ENCODE measurements around the gene CTSH.
"Not testable (repeated sequence)": the region's sequence is repeated elsewhere in the genome, so short reads cannot be mapped to it uniquely, and the experiment has no call there.

Gene CTSH

GRCh38 chr15:78902281-78903032 lies 42.4 kb downstream of the CTSH start:
- not testable (repeated sequence) for DNase-seq (ENCODE audit: low read depth, low spot score); H3K27ac ChIP-seq

- not testable (repeated sequence) for DNase-seq (ENCODE audit: low read depth, low spot score)
Measured at GRCh38 chr15:78900819-78901533, 43.9 kb downstream of the CTSH start.

GRCh38 chr15:78898540-78898939 lies 46.3 kb downstream of the CTSH start:
- DNase-seq (ENCODE audit: low read depth, low spot score), result no peak
- H3K27ac ChIP-seq, result no peak overlapping the region

More at GRCh38 chr15:78900819-78901533, 43.9 kb downstream of the CTSH start:
- not testable (repeated sequence) for H3K27ac ChIP-seq

DNA sequence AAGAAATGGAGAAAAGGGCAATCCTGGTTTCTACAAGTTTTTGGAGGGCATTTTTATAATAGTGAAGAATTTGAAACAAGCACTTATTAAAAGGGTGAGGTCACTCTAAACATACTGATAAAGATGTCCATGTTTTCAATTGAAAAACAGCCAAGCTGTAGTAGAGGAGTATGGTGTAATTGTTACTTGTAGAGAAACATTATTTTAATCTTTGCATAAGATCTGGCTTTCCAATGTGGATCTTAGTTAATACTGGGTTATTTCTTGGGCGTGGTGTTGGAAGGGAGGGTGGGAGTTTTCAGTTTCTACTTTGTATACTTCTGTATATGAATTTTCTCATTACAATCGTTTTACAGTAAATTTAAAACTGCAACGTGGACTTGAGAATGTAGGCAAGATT lies 49.4 kb downstream of the CTSH start:
- H3K27ac ChIP-seq, result no peak overlapping the region
- DNase-seq (ENCODE audit: low read depth, low spot score), result no peak

DNA sequence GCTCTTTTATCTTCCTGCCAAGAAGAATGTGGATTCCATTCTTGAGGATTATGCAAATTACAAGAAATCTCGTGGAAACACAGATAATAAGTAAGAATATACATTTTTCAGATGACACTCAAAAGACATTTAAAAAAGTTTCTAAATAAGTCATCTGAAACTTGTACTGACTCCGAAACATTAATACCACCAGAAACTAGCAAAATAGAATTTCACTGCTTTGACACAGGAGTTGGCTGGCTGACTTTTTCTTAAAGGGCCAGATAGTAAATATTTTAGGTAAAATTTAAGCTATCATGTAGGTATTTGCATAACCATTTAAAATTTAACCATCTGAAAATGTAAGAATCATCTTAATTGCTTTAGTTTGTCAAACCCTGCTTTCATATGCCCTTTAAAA lies 51.3 kb downstream of the CTSH start:
- H3K27ac ChIP-seq, result no peak overlapping the region
- no peak for DNase-seq (ENCODE audit: low read depth, low spot score)

- no peak for DNase-seq (ENCODE audit: low read depth, low spot score)
- no peak overlapping the region for H3K27ac ChIP-seq
Measured at GRCh38 chr15:78889000-78889399, 55.8 kb downstream of the CTSH start.

DNA sequence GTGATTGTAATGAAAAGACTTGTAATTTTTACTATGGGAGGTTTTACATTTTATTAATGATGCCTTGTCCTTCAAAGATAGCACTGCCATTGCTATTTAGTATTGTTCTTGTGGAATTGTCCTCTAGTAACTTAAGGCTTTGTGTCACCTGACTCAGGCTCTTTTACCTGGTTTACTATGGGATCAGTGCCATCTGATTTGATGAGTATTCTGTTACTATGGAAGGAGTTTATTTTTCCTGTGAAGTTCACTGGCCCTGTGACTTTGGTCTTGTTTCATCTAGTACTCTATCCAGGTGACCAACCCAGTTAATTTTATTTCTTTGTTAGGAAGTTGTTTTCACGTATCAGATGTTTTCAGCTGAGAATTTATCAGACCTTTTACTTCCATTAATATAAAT lies 63.2 kb downstream of the CTSH start:
- no peak overlapping the region for H3K27ac ChIP-seq
- no peak for DNase-seq (ENCODE audit: low read depth, low spot score)

- no peak overlapping the region for H3K27ac ChIP-seq
- DNase-seq (ENCODE audit: low read depth, low spot score), result no peak
Measured at GRCh38 chr15:78880813-78881212, 64.0 kb downstream of the CTSH start.

DNA sequence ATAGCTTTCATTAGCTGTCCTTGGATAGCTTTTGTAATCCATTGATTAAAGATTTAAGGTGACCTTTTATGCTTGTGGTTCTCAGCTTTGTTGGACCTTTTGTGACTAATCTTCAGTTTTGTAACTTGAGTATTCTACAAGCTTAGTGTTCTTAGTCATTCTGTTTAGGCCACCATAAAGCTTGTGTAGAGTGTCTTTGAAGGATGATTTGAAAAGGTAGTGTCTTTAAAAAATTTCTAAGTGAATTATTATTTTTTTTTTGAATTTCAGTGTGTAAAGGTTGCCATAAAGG lies 64.7 kb downstream of the CTSH start:
- H3K27ac ChIP-seq, result peak overlapping the region; percentile 17
- no peak for DNase-seq (ENCODE audit: low read depth, low spot score)

- no peak for DNase-seq (ENCODE audit: low read depth, low spot score)
- H3K27ac ChIP-seq, result peak overlapping the region; percentile 17
Measured at GRCh38 chr15:78879517-78880241, 65.2 kb downstream of the CTSH start.

DNA sequence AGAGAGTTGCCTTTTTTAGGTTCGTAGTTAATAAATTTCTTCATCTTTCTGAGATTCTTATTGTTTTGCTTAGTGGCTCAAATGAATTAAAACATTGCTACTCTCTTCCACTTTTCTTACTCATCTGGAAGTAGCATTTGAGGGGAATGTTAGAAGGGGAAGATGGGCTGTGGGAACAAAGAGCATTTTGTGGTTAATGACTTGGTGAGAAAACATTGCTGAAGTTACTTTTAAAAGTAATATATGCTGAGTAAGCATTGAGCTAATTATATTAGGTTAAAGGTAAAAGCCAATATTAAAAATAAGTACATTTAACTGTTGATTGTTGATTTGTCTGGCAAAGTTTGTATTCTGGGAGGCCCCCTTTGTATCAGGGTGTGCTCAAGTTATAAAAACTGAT lies 66.5 kb downstream of the CTSH start:
- H3K27ac ChIP-seq, result no peak overlapping the region

GRCh38 chr15:78876954-78877353 lies 67.9 kb downstream of the CTSH start:
- not testable (repeated sequence) for DNase-seq (ENCODE audit: low read depth, low spot score); H3K27ac ChIP-seq

More for the DNA sequence above, 66.5 kb downstream of the CTSH start:
- no peak for DNase-seq (ENCODE audit: low read depth, low spot score)

GRCh38 chr15:78875107-78875914 lies 69.5 kb downstream of the CTSH start:
- DNase-seq (ENCODE audit: low read depth, low spot score), result no peak
- no peak overlapping the region for H3K27ac ChIP-seq

- H3K27ac ChIP-seq, result peak overlapping the region; percentile 98
- DNase-seq (ENCODE audit: low read depth, low spot score), result no peak
Measured at GRCh38 chr15:78873793-78874765, 70.8 kb downstream of the CTSH start.

GRCh38 chr15:78872972-78873792 lies 71.7 kb downstream of the CTSH start:
- peak overlapping the region; percentile 98 for H3K27ac ChIP-seq

GRCh38 chr15:78872155-78872971 lies 72.5 kb downstream of the CTSH start, which contains the start of gene MORF4L1:
Gene MORF4L1 (plus strand): TSS chr15:78872890. CDS start chr15:78873018, 128 bp downstream.
- DNase-seq (ENCODE audit: low read depth, low spot score), result peak; percentile 84
- H3K27ac ChIP-seq, result peak within 1 kb of the TSS; percentile 98

More at GRCh38 chr15:78872972-78873792, 71.7 kb downstream of the CTSH start:
- DNase-seq (ENCODE audit: low read depth, low spot score), result peak; percentile 73

- not testable (repeated sequence) for DNase-seq (ENCODE audit: low read depth, low spot score); H3K27ac ChIP-seq
Measured at GRCh38 chr15:78871483-78872127, 73.2 kb downstream of the CTSH start.

Measured in epithelial cell of prostate (primary cell).